ENCODE results near the gene HSPA4.

GRCh38 chr5:133026664-133027153 is 25.1 kb upstream of the HSPA4 start:
- TF ChIP-seq CTCF (conservative IDR thresholded peaks at IDR 0.05; ENCODE audit: low read depth, low read length) (no peak), EZH2phosphoT487 (IDR thresholded peaks at IDR 0.05; ENCODE audit: borderline replicate concordance, low read length) (no peak)
